Pulmonary artery endothelial cell (primary cell): Measurements from ENCODE around the gene OGDH. TPM values are rescaled to one million over a fixed set of nuclear protein-coding genes. Genes with fewer than 3 reads are reported as not detected.

Experiments
- DNase-seq: peaks from one replicate; pipeline ENCODE4 v3.0.0-alpha.2; 2011; ENCODE audit warnings: low read depth, low spot score
- total RNA-seq: library from RNA; depleted of rRNA; stranded (reverse); fragments of >200 nt; gene quantifications from 2 replicates; pipeline ENCODE4 v1.2.3, GENCODE V29; 2014

The OGDH gene
- total RNA-seq, 1 donor from 2014 or later, result 49.6 TPM

GRCh38 chr7:44618045-44618444 lies 11.6 kb downstream of the OGDH start:
- DNase-seq, result no peak

DNA sequence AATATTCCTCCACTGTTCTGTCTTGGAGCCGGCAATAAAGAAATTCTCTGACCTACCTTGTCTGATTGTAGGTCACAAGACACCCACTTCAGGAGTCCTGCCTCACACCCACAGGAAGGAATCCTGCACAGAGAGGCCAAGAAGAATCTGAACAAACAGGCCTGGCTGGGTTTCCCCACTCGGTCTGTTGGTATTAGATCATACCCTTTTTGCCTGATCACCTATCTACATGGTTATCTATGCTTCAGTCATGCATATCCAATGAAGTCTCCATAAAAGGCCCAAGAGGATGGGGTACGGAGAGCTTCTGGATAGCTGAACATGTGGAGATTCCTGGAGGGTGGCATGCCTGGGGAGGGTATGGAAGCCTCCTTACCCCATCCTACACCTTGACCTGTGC lies 12.3 kb downstream of the OGDH start:
- DNase-seq, result no peak

DNA sequence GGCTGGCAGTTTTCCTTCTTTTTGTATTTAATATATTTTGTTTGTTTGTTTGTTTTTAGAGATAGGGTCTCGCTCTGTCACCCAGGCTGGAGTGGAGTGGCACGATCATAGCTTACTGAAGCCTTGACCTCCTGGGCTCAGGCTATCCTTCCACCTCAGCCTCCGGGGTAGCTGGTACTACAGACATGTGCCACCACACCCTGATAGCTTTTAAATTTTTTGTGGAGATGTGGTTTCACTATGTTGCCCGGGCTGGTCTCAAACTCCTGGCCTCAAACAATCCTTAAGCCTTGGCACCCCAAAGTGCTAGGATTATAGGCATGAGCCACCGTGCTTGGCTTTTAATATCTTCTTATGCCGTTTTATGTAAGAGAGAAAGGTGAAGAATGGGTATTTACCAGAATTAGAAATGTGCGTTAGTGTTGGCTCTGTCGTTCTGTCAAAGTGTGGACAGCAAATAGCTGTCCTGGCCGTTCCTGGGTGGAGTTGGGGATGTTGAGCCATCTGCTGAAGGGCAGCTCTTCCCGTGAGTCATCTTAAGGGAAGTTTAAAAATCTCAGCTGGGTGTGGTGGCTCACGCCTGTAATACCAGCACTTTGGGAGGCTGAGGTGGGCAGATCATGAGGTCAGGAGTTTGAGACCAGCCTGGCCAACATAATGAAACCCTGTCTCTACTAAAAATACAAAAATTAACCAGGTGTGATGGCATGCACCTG lies 14.8 kb downstream of the OGDH start:
- DNase-seq, result no peak

DNA sequence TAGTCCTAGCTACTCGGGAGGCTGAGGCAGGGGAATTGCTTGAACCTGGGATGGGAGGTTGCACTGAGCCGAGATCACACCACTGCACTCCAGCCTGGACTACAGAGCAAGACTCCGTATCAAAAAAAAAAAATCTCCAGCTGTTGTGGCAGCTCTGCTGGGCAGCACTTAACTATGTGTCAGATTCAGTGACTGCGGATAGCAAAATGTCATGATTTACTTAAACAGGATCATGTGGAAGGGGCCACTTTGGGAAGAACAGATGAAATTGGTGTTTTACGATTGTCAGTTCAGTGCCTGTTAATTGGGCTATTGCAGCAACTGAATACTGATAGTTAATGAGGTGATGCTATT lies 15.3 kb downstream of the OGDH start:
- no peak for DNase-seq

DNA sequence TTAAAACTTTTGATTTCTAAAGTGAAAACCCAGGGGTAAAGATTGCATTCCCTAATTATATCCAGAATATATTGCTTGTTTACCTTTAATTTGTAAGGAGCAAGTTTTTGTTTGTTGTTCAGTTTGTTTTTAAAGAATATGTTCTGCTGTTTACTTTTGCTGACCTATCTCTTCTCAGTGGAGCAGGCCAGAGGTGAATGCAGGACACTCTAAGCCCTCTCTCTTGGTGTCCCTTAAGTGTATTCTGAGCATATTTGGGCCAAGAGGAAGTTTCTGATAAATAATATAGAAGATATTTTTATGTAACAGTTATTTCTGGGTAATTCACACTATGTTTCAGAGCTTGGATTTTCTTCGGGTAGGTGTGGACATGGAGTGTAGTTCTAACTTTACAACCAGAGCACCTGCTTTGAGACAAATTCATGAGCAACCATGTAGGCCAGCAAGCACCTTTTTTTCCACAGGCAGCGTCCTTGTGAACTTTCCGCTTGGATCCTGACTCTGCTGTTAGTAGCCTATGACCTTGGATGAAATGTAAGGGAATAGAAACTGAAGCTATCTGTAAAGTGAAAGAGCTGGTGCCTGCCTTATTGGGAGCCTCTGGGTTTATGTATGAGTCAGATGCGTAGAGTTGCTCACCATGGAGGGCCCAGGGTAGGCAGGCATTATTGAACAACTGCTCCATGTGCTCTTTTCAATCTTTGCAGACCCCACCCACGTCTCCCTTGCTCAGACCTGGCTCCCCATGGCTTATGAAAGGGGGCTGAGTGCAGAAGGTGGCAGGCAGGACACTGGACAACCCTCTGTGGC lies 16.1 kb downstream of the OGDH start:
- no peak for DNase-seq

GRCh38 chr7:44624318-44624717 lies 17.9 kb downstream of the OGDH start:
- DNase-seq, result no peak

DNA sequence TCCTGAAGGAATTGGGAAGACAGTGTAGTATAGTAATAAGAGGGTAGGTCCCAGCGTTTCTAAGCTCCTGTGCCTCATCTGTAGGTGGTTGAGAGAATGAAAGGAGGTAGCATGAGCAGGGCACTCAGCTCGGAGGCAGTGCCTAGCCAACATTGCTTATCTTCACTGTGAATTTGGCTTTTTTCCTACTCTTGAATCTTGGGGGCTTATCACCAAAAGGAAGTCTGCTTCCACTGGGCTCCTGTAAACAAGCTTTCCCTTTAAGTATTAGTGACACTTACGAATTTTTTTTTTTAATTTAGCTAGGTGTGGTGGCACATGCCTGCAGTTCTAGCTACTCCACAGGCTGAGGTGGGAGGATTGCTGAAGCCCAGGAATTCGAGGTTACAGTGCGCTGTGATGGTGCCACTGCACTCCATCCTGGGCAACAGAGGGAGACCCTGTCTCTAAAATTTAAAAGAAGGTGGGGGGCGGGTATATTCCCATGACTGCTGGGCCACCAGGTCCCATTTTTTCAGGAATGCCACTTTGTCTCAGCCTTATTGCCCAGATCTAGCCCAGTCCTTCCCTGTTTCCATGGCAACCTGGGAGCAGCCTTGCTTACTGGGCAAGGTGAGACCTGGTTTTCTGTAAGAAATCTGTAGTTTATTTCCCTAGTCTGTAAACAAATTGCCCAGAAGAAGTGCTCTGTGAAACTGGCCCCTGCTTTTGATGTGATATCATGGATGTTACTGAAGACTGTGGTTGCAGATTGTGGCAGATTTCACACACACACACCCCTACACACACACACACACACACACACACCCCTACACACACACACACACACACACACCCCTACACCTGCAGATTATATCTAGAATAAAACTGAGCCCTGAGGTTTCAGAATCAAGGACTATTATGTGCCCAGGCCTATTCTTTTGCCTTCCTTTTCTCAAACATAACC lies 19.4 kb downstream of the OGDH start:
- no peak for DNase-seq

- no peak for DNase-seq
Observed at GRCh38 chr7:44626620-44627019, 20.2 kb downstream of the OGDH start.

GRCh38 chr7:44629829-44630522 lies 23.5 kb downstream of the OGDH start:
- DNase-seq, result no peak

DNA sequence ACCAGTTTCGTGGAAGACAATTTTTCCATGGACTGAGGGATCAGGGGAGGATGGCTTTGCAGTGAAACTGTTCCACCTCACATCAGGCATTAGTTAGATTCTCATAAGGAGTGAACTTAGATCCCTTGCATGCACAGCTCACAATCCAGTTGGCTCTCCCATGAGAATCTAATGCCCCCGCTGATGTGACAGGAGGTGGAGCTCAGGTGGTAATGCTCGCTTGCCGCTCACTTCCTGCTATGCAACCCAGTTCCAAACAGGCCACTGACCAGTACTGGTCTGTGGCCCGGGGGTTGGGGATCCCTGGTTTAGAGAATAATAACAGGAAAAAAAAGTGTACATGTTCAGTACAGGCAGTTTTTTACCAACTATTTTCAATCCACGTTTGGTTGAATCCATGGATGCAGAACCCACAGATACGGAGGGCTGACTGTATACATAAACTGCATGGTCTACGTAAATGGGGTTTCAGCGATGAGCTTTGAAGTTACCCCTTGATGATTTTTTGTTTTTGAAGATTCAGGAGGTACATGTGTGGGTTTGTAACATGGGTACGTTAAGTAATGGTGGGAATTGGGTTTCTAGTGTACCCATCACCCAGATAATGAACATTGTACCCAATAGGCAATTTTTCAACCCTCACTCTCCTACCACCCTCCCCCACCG lies 24.5 kb downstream of the OGDH start:
- no peak for DNase-seq

DNA sequence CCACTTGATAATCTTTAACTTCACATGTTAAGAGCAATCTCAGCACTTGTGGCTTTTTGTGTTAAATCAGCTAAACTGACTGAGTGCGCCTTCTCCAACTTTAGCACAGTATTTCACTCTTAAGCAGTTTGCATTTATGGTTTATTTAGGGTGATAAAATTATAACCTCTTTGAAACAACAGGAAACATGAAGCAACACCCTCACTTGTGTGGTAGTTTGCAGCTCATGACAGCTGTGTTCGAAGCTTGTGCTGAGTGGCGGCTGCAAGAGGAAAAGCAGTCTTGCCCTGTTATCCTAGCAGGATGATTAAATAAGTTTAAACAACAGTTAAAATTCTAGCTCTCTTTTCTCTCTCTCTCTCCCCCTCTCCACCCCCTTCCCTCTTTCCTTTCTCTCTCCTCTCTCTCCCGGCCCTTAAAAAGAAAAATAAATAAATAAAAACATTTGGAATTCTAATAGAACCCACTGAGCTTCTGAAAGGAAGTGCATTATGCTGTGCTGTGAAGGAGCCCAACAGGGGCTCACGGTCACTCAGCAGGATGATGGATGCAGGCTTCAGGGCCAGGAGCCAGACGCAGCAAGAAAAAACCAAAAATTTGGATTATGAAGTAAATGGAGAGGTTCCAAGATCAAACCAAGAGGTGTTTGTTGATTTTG lies 25.2 kb downstream of the OGDH start:
- DNase-seq, result no peak

DNA sequence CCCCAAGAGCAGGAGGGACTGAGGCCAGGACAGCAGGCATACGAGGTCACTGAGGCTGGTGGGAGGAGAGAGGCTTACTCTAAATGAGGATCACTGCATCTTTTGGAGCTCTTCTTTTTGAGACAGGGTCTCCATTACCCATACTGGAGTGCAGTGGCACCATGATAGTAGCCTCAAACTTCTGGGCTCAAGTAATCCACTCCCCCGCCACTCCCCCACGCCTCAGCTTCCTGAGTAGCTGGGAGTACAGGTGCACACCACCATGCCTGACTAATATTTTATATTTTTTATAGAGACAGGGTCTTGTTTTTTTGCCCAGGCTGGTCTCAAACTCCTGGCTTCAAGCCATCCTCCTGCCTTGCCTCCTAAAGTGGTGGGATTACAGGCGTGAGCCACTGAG lies 25.8 kb downstream of the OGDH start:
- no peak for DNase-seq

GRCh38 chr7:44633254-44634186 lies 27.1 kb downstream of the OGDH start:
- DNase-seq, result peak; percentile 78

DNA sequence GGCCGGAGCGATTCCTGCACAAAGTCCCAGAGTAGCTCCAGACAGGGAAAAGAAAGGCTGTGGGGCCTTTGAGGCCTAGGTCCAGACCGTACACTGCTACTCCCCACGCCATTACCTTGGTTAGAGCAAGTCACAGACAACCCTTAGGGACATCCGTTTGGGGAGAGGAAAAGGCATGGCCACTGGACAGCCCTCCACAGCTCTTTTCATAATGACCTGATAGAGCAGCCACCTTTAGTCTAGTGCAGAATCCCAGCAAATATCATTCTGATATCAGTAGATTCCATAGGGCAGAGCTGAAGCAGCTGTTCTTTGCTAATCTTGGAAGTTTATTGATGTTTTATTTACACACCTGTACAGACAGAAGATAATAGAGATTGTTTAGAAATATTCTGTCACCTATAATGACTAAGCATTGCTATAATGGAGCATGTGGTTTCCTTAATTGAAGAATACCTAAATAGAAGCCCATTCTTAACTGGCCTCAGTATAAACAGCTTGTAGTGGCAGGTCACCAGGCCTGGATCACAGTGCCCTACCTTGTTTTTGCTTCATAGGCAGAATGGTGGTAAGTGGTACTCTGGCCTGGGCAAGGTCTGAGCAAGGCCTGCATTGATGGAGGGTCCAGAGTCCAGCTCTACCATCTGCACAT lies 27.9 kb downstream of the OGDH start:
- no peak for DNase-seq

GRCh38 chr7:44634839-44635591 lies 28.6 kb downstream of the OGDH start:
- DNase-seq, result no peak

- no peak for DNase-seq
Observed at GRCh38 chr7:44636041-44636584, 29.7 kb downstream of the OGDH start.

DNA sequence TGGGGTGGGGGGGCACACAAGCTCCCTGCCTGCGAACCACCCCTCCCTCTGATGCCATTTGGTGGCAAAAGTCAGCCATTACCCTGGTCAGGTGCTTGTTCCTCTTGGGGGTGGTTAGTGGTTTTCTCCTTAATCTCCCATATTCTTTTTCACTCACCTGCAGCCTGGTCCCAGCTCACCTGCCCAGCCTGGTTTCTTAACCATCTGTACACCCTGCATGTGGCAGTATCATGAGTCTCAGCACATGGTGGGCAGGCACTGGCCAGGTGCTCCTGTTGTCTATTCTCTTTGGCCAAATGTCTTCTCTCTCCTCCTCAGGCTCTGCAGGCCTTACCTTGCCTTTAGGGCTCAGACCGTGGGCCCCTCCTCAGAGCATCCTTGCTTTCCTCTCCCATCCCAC lies 30.5 kb downstream of the OGDH start:
- no peak for DNase-seq
